Gastroesophageal sphincter (tissue), 4 donors: Measurements from ENCODE around the gene PRKG2. TPM values are rescaled to one million over a fixed set of nuclear protein-coding genes. Genes with fewer than 3 reads are reported as not detected.
"Not testable (repeated sequence)": the region's sequence is repeated elsewhere in the genome, so short reads cannot be mapped to it uniquely, and the experiment has no call there.

Experiments used
- ATAC-seq: fragments of 150-250 bp; one replicate; pipeline ENCODE4 v1.9.1; 2016; ENCODE audit warnings: mild to moderate bottlenecking, moderate library complexity
- H3K27ac ChIP-seq, 4 donors: fragments of 200-600 bp; sonication (generic) in 3 of 4; 1 replicate in 3 of 4; 2 replicates in 1 of 4; pipeline ENCODE4 v1.5.1; 2016 to 2019
- H3K27me3 ChIP-seq: fragments of 200-600 bp; sonication (generic); one replicate; pipeline ENCODE4 v1.5.1; 2019
- H3K36me3 ChIP-seq, 2 donors: fragments of 200-600 bp; sonication (generic); one replicate each; pipeline ENCODE4 v1.5.1; 2019; ENCODE audit warnings: control low read depth in 1 of 2
- H3K4me1 ChIP-seq, 3 donors: fragments of 200-600 bp; sonication (generic); 1 replicate in 2 of 3; 2 replicates in 1 of 3; pipeline ENCODE4 v1.5.1; 2016 to 2019; ENCODE audit warnings: control low read depth in 2 of 3
- H3K4me3 ChIP-seq, 2 donors: fragments of 200-600 bp; sonication (generic); one replicate each; pipeline ENCODE4 v1.5.1; 2019; ENCODE audit warnings: mild to moderate bottlenecking in 1 of 2, moderate library complexity in 1 of 2
- H3K9me3 ChIP-seq, 3 donors: fragments of 200-600 bp; sonication (generic); one replicate each; pipeline ENCODE4 v1.5.1; 2017 to 2019; ENCODE audit warnings: control low read depth in 2 of 3
- CTCF ChIP-seq, 4 experiments: fragments of 200-600 bp in 2 of 4; fragments of 450-650 bp in 2 of 4; sonication (generic) in 1 of 4; IDR thresholded peaks; one replicate each; pipeline ENCODE4 v1.5.1; 2017 to 2019; ENCODE audit warnings: antibody characterized with exemption in 4 of 4, mild to moderate bottlenecking in 2 of 4, moderate library complexity in 2 of 4
- EP300 ChIP-seq: sonication (generic); formaldehyde crosslinking; IDR thresholded peaks from one replicate; pipeline ENCODE4 v1.6.1; 2017; ENCODE audit warnings: antibody characterized with exemption, mild to moderate bottlenecking
- POLR2A ChIP-seq, 2 donors: fragments of 450-650 bp; IDR thresholded peaks; one replicate each; pipeline ENCODE4 v1.6.1; 2017; ENCODE audit warnings: antibody characterized with exemption in 2 of 2, mild to moderate bottlenecking in 2 of 2, moderate library complexity in 1 of 2
- POLR2AphosphoS5 ChIP-seq: sonication (generic); formaldehyde crosslinking; IDR thresholded peaks from one replicate; pipeline ENCODE4 v1.6.1; 2017; ENCODE audit warnings: antibody characterized with exemption
- WGBS, 2 donors: methylation state at CpG; one replicate each; pipeline ENCODE4 v1.1.5; 2018; ENCODE audit warnings: low coverage in 1 of 2; 5-methylcytosine and 5-hydroxymethylcytosine counted together
- total RNA-seq, 4 donors: library from RNA; depleted of rRNA; stranded (reverse); fragments of >200 nt; gene quantifications; one replicate each; pipeline ENCODE4 v1.1.0, GENCODE V29; 2016

PRKG2 gene
- total RNA-seq, 4 donors from 2014 or later: 3.9 to 24.9 (median 13.6) TPM

DNA sequence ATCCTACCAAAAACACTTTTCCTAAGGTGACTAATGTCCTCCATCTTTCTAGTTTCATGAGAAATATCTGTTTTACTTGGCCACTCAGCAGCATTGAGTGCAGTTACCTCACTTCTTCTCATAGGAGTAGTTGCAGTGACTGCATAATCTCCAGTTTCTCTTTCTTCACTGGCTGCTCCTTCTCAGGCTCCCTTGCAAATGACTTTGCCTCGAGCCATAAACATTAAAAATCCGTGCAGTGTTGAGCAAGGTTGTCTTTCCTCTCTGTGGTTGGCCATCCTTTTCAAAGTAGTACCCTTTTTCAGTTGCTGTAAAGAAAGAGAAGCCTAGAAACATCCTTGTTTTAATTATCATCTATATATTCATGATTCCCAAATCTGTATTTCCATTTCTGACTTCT is 10.2 kb upstream of the PRKG2 start:
- TF ChIP-seq EP300: no peak
- no peak for TF ChIP-seq POLR2AphosphoS5
- TF ChIP-seq POLR2A (IDR thresholded peaks at IDR 0.05): no peak
- TF ChIP-seq CTCF (IDR thresholded peaks at IDR 0.05): no peak
- Histone ChIP-seq H3K27me3 (no peaks in the 10 kb centered on the region), H3K36me3 (no peaks in the 10 kb centered on the region), H3K27ac (no peak overlapping the region), H3K4me3 (no peak overlapping the region), H3K4me1 (no peaks in the 10 kb centered on the region), H3K9me3 (no peaks in the 10 kb centered on the region)
- 31 to 67% methylated on average over 1 to 2 of the region's 2 CpGs for WGBS, 2 donors
- ATAC-seq: no peak

GRCh38 chr4:81222082-81222472 is 7.1 kb upstream of the PRKG2 start:
- not testable (repeated sequence) for H3K27ac ChIP-seq, H3K4me3 ChIP-seq, H3K27me3 ChIP-seq, H3K36me3 ChIP-seq, H3K4me1 ChIP-seq, H3K9me3 ChIP-seq, ATAC-seq

GRCh38 chr4:81221303-81222081 is 6.5 kb upstream of the PRKG2 start:
- TF ChIP-seq POLR2AphosphoS5 (no peak), POLR2A (IDR thresholded peaks at IDR 0.05) (no peak), EP300 (no peak), CTCF (IDR thresholded peaks at IDR 0.05) (no peak)

GRCh38 chr4:81220271-81220670 is 5.2 kb upstream of the PRKG2 start:
- H3K27me3 ChIP-seq: no peaks in the 10 kb centered on the region
- no peaks in the 10 kb centered on the region for H3K9me3 ChIP-seq
- 36 to 47% methylated on average over 1 of the region's 1 CpG for WGBS, 2 donors
- TF ChIP-seq CTCF (IDR thresholded peaks at IDR 0.05) (no peak), POLR2A (IDR thresholded peaks at IDR 0.05) (no peak), POLR2AphosphoS5 (no peak)
- peaks cover 0 to 8% (median 0%) of the 10 kb centered on the region in 3 donors for H3K4me1 ChIP-seq
- no peak for ATAC-seq
- H3K27ac ChIP-seq: no peak overlapping the region
- no peak overlapping the region for H3K4me3 ChIP-seq
- no peaks in the 10 kb centered on the region for H3K36me3 ChIP-seq

More at GRCh38 chr4:81221303-81222081, 6.5 kb upstream of the PRKG2 start:
- Histone ChIP-seq H3K4me1 (no peaks in the 10 kb centered on the region), H3K27ac (no peak overlapping the region), H3K4me3 (no peak overlapping the region), H3K36me3 (no peaks in the 10 kb centered on the region), H3K27me3 (no peaks in the 10 kb centered on the region), H3K9me3 (no peaks in the 10 kb centered on the region)
- no peak for ATAC-seq
- WGBS, 2 donors: 67 to 90% methylated on average over 1 of the region's 3 CpGs

DNA sequence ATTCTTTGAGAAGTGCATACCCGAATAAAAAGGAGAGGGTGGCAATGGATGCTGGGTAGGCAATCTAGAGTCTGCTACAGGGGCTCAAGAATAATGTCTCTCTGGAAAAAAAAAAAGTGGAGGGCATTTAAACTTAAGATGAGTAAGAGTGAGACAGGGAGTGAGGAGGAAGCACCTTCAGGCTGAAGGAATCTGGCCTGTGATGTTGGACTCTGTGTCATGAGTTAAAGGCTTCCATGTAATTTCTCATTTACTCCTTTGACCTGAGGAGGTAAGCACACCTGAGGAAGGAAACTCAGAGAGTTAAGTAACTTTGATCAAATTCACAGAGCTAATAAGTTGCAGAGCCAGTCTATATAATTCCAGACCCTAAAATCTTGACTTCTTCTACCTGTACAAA is 3.2 kb upstream of the PRKG2 start:
- no peak for ATAC-seq
- H3K4me1 ChIP-seq: peaks cover 0 to 19% (median 0%) of the 10 kb centered on the region in 3 donors
- H3K27ac ChIP-seq: no peak overlapping the region
- peaks cover 5% of the 10 kb centered on the region for H3K27me3 ChIP-seq
- no peaks in the 10 kb centered on the region for H3K9me3 ChIP-seq
- WGBS, 2 donors: 100% methylated on average over 1 of the region's 1 CpG
- TF ChIP-seq CTCF (IDR thresholded peaks at IDR 0.05): no peak
- no peak for TF ChIP-seq POLR2AphosphoS5
- TF ChIP-seq EP300: no peak
- no peak for TF ChIP-seq POLR2A (IDR thresholded peaks at IDR 0.05)
- H3K4me3 ChIP-seq: no peak overlapping the region
- H3K36me3 ChIP-seq: no peaks in the 10 kb centered on the region
